Breast epithelium (tissue), 3 donors: ENCODE results near the gene IP6K3.

ENCODE experiments used
- CTCF ChIP-seq, 3 donors: fragments of 450-650 bp; IDR thresholded peaks; one replicate each; pipeline ENCODE4 v1.5.1; 2016 to 2017; ENCODE audit warnings: antibody characterized with exemption in 3 of 3, mild to moderate bottlenecking in 3 of 3, moderate library complexity in 3 of 3
- POLR2AphosphoS5 ChIP-seq, 3 donors: sonication (generic); formaldehyde crosslinking; IDR thresholded peaks; one replicate each; pipeline ENCODE4 v1.6.1; 2017; ENCODE audit warnings: antibody characterized with exemption in 3 of 3

- TF ChIP-seq POLR2AphosphoS5 (IDR thresholded peaks at IDR 0.05) (no peak), CTCF (IDR thresholded peaks at IDR 0.05) (no peak)
Observed at GRCh38 chr6:33777398-33778388, 31.0 kb upstream of the IP6K3 start.
